ENCODE data around the gene SUMO1. TPM values are rescaled to one million over a fixed set of nuclear protein-coding genes. Genes with fewer than 3 reads are reported as not detected.

Gene SUMO1
- total RNA-seq, 1 donor from 2014 or later = 111 TPM

DNA sequence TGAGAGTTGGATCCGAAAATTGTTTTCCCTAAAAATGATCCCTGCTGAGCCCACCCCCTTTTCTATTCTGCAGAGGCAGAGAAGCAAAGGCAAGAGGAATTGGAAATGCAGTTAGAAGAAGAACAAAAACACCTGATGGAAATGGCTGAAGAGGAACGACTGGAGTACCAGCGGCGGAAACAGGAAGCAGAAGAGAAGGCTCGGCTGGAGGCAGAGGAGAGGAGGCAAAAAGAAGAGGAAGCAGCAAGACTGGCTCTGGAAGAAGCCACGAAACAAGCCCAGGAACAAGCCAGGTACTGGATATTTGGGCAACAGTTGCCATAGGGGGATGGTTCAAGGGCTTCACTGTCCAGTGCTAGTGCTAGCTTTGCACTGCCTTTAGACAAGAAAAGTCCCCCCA is 41.7 kb downstream of the SUMO1 start:
- Mint-ChIP-seq H3K9me3 (ENCODE audit: unreplicated experiment) (no peaks in the 10 kb centered on the region), H3K36me3 (ENCODE audit: unreplicated experiment) (no peaks in the 10 kb centered on the region), H3K27ac (ENCODE audit: unreplicated experiment) (no peak overlapping the region), H3K4me1 (ENCODE audit: low read depth, unreplicated experiment) (peaks cover 5% of the 10 kb centered on the region), H3K4me3 (ENCODE audit: unreplicated experiment) (no peak overlapping the region), H3K27me3 (ENCODE audit: unreplicated experiment) (no peaks in the 10 kb centered on the region)
- TF ChIP-seq, protein P1, sequence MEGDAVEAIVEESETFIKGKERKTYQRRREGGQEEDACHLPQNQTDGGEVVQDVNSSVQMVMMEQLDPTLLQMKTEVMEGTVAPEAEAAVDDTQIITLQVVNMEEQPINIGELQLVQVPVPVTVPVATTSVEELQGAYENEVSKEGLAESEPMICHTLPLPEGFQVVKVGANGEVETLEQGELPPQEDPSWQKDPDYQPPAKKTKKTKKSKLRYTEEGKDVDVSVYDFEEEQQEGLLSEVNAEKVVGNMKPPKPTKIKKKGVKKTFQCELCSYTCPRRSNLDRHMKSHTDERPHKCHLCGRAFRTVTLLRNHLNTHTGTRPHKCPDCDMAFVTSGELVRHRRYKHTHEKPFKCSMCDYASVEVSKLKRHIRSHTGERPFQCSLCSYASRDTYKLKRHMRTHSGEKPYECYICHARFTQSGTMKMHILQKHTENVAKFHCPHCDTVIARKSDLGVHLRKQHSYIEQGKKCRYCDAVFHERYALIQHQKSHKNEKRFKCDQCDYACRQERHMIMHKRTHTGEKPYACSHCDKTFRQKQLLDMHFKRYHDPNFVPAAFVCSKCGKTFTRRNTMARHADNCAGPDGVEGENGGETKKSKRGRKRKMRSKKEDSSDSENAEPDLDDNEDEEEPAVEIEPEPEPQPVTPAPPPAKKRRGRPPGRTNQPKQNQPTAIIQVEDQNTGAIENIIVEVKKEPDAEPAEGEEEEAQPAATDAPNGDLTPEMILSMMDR (IDR thresholded peaks at IDR 0.05; ENCODE audit: partially characterized antibody, unreplicated experiment) = no peak
- no peak for DNase-seq

DNA sequence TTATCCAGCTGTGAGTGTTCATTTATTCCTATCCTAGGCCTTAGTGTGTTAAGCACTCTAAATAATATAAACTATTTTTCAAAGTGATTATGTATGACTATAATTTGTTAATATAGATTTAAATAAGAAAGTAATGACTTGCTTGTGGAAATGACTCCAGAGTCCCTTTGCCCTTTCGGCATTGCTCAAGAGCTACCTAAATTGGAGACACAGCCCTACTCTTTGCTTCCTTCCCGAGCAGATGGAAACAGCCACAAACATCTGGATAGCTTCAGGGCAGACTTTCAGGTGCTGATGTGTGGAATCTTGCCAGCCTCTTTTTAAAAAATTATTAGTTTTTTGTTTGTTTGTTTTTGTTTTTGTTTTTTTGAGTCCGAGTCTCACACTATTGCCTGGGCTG is 44.0 kb downstream of the SUMO1 start:
- Mint-ChIP-seq H3K27me3 (ENCODE audit: unreplicated experiment) (no peaks in the 10 kb centered on the region), H3K4me1 (ENCODE audit: low read depth, unreplicated experiment) (peaks cover 5% of the 10 kb centered on the region), H3K9me3 (ENCODE audit: unreplicated experiment) (no peaks in the 10 kb centered on the region), H3K4me3 (ENCODE audit: unreplicated experiment) (no peak overlapping the region), H3K36me3 (ENCODE audit: unreplicated experiment) (no peaks in the 10 kb centered on the region), H3K27ac (ENCODE audit: unreplicated experiment) (no peak overlapping the region)
- TF ChIP-seq, protein P1 (IDR thresholded peaks at IDR 0.05; ENCODE audit: partially characterized antibody, unreplicated experiment) = no peak
- DNase-seq = no peak

DNA sequence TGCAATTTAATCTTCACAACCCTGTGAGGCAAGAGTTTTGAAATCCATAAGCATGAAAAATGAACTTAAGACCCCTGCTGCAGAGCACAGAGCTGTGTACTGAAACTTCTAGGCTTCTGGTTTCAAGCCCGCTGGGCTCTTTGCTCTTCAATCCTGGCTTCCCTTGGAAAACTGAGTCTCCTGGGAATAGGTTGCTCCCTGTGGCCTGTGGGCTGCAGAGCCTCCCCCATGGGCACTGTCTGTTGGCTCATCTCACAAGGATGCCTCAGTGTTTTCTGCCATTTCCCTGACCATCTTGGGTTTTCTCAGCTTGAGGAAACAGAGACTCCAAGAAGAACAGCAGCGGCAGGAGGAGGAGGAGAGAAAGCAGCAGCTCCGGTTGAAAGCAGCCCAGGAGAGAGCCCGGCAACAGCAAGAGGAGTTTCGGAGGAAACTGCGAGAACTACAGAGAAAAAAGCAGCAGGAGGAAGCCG is 44.5 kb downstream of the SUMO1 start:
- TF ChIP-seq, protein P1 (IDR thresholded peaks at IDR 0.05; ENCODE audit: partially characterized antibody, unreplicated experiment) = no peak
- Mint-ChIP-seq H3K27ac (ENCODE audit: unreplicated experiment) (no peak overlapping the region), H3K4me3 (ENCODE audit: unreplicated experiment) (no peak overlapping the region), H3K9me3 (ENCODE audit: unreplicated experiment) (no peaks in the 10 kb centered on the region), H3K36me3 (ENCODE audit: unreplicated experiment) (no peaks in the 10 kb centered on the region), H3K4me1 (ENCODE audit: low read depth, unreplicated experiment) (peaks cover 5% of the 10 kb centered on the region), H3K27me3 (ENCODE audit: unreplicated experiment) (no peaks in the 10 kb centered on the region)
- no peak for DNase-seq

DNA sequence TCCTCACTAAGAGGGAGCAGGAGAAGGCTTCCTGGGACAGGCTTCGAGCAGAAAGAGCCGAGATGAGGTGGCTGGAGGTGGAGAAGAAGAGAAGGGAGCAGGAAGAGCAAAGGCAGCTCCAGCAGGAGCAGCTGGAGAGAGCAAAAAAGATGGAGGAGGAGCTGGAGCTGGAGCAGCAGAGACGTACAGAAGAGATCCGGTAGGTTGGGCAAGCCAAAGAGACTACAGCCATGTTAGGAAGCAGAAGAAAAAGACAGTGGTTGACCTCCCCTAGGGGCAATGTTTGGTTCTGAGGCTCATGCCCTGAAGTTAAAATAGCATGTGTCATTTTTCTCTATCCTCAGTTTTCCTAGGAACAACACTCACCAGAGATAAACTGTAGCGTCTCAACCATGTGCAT is 45.1 kb downstream of the SUMO1 start:
- H3K27ac Mint-ChIP-seq (ENCODE audit: unreplicated experiment) = no peak overlapping the region
- H3K4me3 Mint-ChIP-seq (ENCODE audit: unreplicated experiment) = no peak overlapping the region
- DNase-seq = no peak
- no peaks in the 10 kb centered on the region for H3K36me3 Mint-ChIP-seq (ENCODE audit: unreplicated experiment)
- no peaks in the 10 kb centered on the region for H3K9me3 Mint-ChIP-seq (ENCODE audit: unreplicated experiment)
- TF ChIP-seq, protein P1 (IDR thresholded peaks at IDR 0.05; ENCODE audit: partially characterized antibody, unreplicated experiment) = no peak
- H3K4me1 Mint-ChIP-seq (ENCODE audit: low read depth, unreplicated experiment) = peaks cover 5% of the 10 kb centered on the region
- no peaks in the 10 kb centered on the region for H3K27me3 Mint-ChIP-seq (ENCODE audit: unreplicated experiment)

DNA sequence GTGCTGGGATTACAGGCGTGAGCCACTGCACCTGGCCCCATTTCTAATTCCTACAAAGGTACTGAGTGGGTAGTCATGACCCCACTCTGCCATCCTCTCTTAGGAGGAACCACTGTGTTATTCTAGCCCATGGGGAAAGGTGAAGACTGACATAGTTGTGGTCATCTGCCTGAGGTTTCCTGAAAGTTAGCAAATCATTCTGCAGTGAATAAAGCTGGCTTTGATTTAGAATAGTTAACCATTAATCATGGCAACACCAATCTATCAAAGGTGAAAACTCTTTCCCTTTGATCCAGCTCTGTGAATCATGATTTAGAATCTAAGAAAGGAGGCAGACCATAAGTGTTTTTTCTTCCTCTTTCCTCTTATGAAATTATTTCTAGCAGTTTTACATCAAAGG is 50.8 kb downstream of the SUMO1 start:
- H3K4me3 Mint-ChIP-seq (ENCODE audit: unreplicated experiment) = no peak overlapping the region
- H3K4me1 Mint-ChIP-seq (ENCODE audit: low read depth, unreplicated experiment) = peaks cover 13% of the 10 kb centered on the region
- H3K36me3 Mint-ChIP-seq (ENCODE audit: unreplicated experiment) = no peaks in the 10 kb centered on the region
- peaks cover 2% of the 10 kb centered on the region for H3K9me3 Mint-ChIP-seq (ENCODE audit: unreplicated experiment)
- H3K27ac Mint-ChIP-seq (ENCODE audit: unreplicated experiment) = no peak overlapping the region
- H3K27me3 Mint-ChIP-seq (ENCODE audit: unreplicated experiment) = no peaks in the 10 kb centered on the region
- no peak for DNase-seq
- TF ChIP-seq, protein P1 (IDR thresholded peaks at IDR 0.05; ENCODE audit: partially characterized antibody, unreplicated experiment) = no peak
